AG04450 (cell line): ENCODE data around the gene MOCOS. TPM values are rescaled to one million over a fixed set of nuclear protein-coding genes. Genes with fewer than 3 reads are reported as not detected.
A peak's percentile ranks its signal among the peaks of the same experiment; 100 is the strongest.

Experiments used
- CTCF ChIA-PET: fragments of 300-600, 350-600 bp; formaldehyde crosslinking; extraction: SDS; loops from one replicate; lab custom pipeline; 2022; ENCODE audit warnings: antibody characterized with exemption, inconsistent platforms; lab: Charles Lee
- POLR2A ChIA-PET: fragments of 350-600 bp; formaldehyde crosslinking; extraction: SDS; loops from one replicate; lab custom pipeline; 2021; ENCODE audit warnings: antibody characterized with exemption, inconsistent platforms; lab: Yijun Ruan, JAX
- DNase-seq: peaks from one replicate; pipeline ENCODE4 v3.0.0-alpha.2; 2011; ENCODE audit warnings: low read depth, low spot score
- H3K27ac ChIP-seq: one replicate; pipeline ENCODE4 v1.5.1; 2012; ENCODE audit warnings: low read depth, low read length, control low read depth
- H3K27me3 ChIP-seq: one replicate; pipeline ENCODE4 v1.6.0; 2012; ENCODE audit warnings: low read length; ENCODE audit not compliant: control insufficient read depth, insufficient read depth
- H3K4me3 ChIP-seq: 2 replicates; pipeline ENCODE4 v1.5.1; 2011; ENCODE audit warnings: mild to moderate bottlenecking, low read depth, low read length, control low read depth
- H3K9me3 ChIP-seq: 2 replicates; pipeline ENCODE4 v1.5.1; 2012; ENCODE audit warnings: low read length; ENCODE audit not compliant: control insufficient read depth, insufficient read depth
- CTCF ChIP-seq: IDR thresholded peaks from 2 replicates; pipeline ENCODE4 v1.5.1; 2011; ENCODE audit warnings: low read depth, low read length, control low read depth, inconsistent platforms
- polyA plus RNA-seq: library from polyadenylated mRNA; depleted of rRNA; stranded (reverse); fragments of >200 nt; gene quantifications from 2 replicates; pipeline ENCODE4 v1.2.3, GENCODE V29; 2011

The MOCOS gene
- polyA plus RNA-seq, 1 experiment: 5.1 TPM

GRCh38 chr18:36186461-36187192 is 670 bp upstream of the MOCOS start:
- CTCF ChIA-PET: interaction anchor here (0.7 kb wide), 1 partner anchor 118 kb away, joined by 3 read pairs; no protein-coding TSS in a partner anchor
- peaks cover 3% of the 10 kb centered on the region for H3K27me3 ChIP-seq
- POLR2A ChIA-PET: no interaction called here
- peak overlapping the region; percentile 82 for H3K4me3 ChIP-seq
- no peak for DNase-seq
- no peak for TF ChIP-seq CTCF
- no peaks in the 10 kb centered on the region; the same call in 1 of the 2 replicates for H3K9me3 ChIP-seq
- no peak overlapping the region for H3K27ac ChIP-seq

- Histone ChIP-seq H3K27ac (no peak overlapping the region), H3K27me3 (peaks cover 3% of the 10 kb centered on the region), H3K9me3 (no peaks in the 10 kb centered on the region; the same call in 1 of the 2 replicates), H3K4me3 (peak overlapping the region; percentile 82)
- ChIA-PET POLR2A (no interaction called here), CTCF (interaction anchor here (1.0 to 1.5 kb wide), 3 partner anchors 94 to 170 kb away, joined by 3 read pairs; no protein-coding TSS in a partner anchor)
- no peak for TF ChIP-seq CTCF
- DNase-seq: no peak
Observed at GRCh38 chr18:36187826-36188721, 777 bp downstream of the MOCOS start.

GRCh38 chr18:36188916-36189315 is 1.6 kb downstream of the MOCOS start:
- no peak for DNase-seq
- H3K27ac ChIP-seq: no peak overlapping the region
- peaks cover 3% of the 10 kb centered on the region for H3K27me3 ChIP-seq
- no peak; the same call in 1 of the 2 replicates for TF ChIP-seq CTCF
- no peaks in the 10 kb centered on the region; the same call in 1 of the 2 replicates for H3K9me3 ChIP-seq
- CTCF ChIA-PET: interaction anchor here (1.0 to 1.5 kb wide), 3 partner anchors 94 to 171 kb away, joined by 3 read pairs; no protein-coding TSS in a partner anchor
- POLR2A ChIA-PET: interaction anchor here (0.6 kb wide), 1 partner anchor 172 kb away, joined by 3 read pairs; no protein-coding TSS in a partner anchor
- H3K4me3 ChIP-seq: no peak overlapping the region

- H3K4me3 ChIP-seq: no peak overlapping the region
- H3K9me3 ChIP-seq: no peaks in the 10 kb centered on the region; the same call in 1 of the 2 replicates
- no peak overlapping the region for H3K27ac ChIP-seq
- H3K27me3 ChIP-seq: peaks cover 3% of the 10 kb centered on the region
- POLR2A ChIA-PET: interaction anchor here (0.6 kb wide), 1 partner anchor 173 kb away, joined by 3 read pairs; no protein-coding TSS in a partner anchor
- TF ChIP-seq CTCF: no peak
- CTCF ChIA-PET: interaction anchor here (1.5 kb wide), 1 partner anchor 93 kb away, joined by 3 read pairs; no protein-coding TSS in a partner anchor
- DNase-seq: no peak
Observed at GRCh38 chr18:36189486-36189885, 2.2 kb downstream of the MOCOS start.
